Transverse colon (tissue), 4 donors: ENCODE measurements around the gene PRKCB. TPM values are rescaled to one million over a fixed set of nuclear protein-coding genes. Genes with fewer than 3 reads are reported as not detected.

ENCODE experiments used
- DNase-seq: peaks from one replicate; pipeline ENCODE4 v3.0.0-alpha.2; 2019
- H3K27ac ChIP-seq, 4 donors: fragments of 200-600 bp; sonication (generic); 2 replicates each; pipeline ENCODE4 v1.5.1; 2016 to 2018; ENCODE audit warnings: inconsistent platforms in 4 of 4
- H3K27me3 ChIP-seq: fragments of 200-600 bp; sonication (generic); 2 replicates; pipeline ENCODE4 v1.5.1; 2017; ENCODE audit warnings: inconsistent platforms
- H3K36me3 ChIP-seq, 4 donors: fragments of 200-600 bp; sonication (generic); 2 replicates each; pipeline ENCODE4 v1.5.1; 2017 to 2019; ENCODE audit warnings: inconsistent platforms in 4 of 4
- H3K4me1 ChIP-seq, 4 donors: fragments of 200-600 bp; sonication (generic); 2 replicates each; pipeline ENCODE4 v1.5.1; 2017 to 2020; ENCODE audit warnings: inconsistent platforms in 4 of 4
- H3K4me3 ChIP-seq, 4 donors: fragments of 200-600 bp; sonication (generic); 1 replicate in 1 of 4; 2 replicates in 3 of 4; pipeline versions ENCODE4 v1.5.1 to v1.6.1; 2017 to 2019; ENCODE audit warnings: inconsistent platforms in 4 of 4
- H3K9me3 ChIP-seq, 2 donors: fragments of 200-600 bp; sonication (generic); 2 replicates each; pipeline ENCODE4 v1.5.1; 2017 to 2019; ENCODE audit warnings: inconsistent platforms in 2 of 2
- EP300 ChIP-seq: sonication (generic); formaldehyde crosslinking; IDR thresholded peaks from one replicate; pipeline ENCODE4 v1.6.1; 2017; ENCODE audit warnings: antibody characterized with exemption, low read depth
- POLR2A ChIP-seq: fragments of 450-650 bp; IDR thresholded peaks from one replicate; pipeline ENCODE4 v1.6.1; 2016; ENCODE audit warnings: antibody characterized with exemption, mild to moderate bottlenecking, moderate library complexity
- POLR2AphosphoS5 ChIP-seq, 3 donors: sonication (generic); formaldehyde crosslinking; IDR thresholded peaks; one replicate each; pipeline ENCODE4 v1.6.1; 2016; ENCODE audit warnings: antibody characterized with exemption in 3 of 3
- whole genome bisulfite sequencing, 2 donors: methylation state at CpG; one replicate each; pipeline ENCODE4 v1.1.5; 2018; ENCODE audit warnings: low coverage in 1 of 2; 5-methylcytosine and 5-hydroxymethylcytosine counted together
- in situ Hi-C, 4 donors: fragments of 200-750 bp; cut with MboI; loops; one replicate each; pipeline versions ENCODE4 v1.15.0 to v1.15.1; 2017; ENCODE audit warnings: low sequenced_read_pairs in 3 of 4, low pct_ligation_motif_present in 1 of 4, low pct_unique_long_range_greater_than_20kb in 1 of 4
- intact Hi-C: fragments of 100-400 bp; cut with DNase I; formaldehyde crosslinking; loops from one replicate; pipeline ENCODE4 v1.15.1; 2023; ENCODE audit warnings: low total_unique reads
- total RNA-seq, 4 donors: library from RNA; depleted of rRNA; stranded (reverse); fragments of >200 nt; gene quantifications; one replicate each; pipeline ENCODE4 v1.1.0, GENCODE V29; 2016
- TF ChIP-seq, protein P1 (sequence below), 5 experiments: fragments of 200-600 bp in 3 of 5; fragments of 450-650 bp in 2 of 5; sonication (generic) in 3 of 5; IDR thresholded peaks; 1 replicate in 2 of 5; 2 replicates in 3 of 5; pipeline ENCODE4 v1.5.1; 2016 to 2017; ENCODE audit warnings: antibody characterized with exemption in 5 of 5, inconsistent platforms in 3 of 5, mild to moderate bottlenecking in 2 of 5, moderate library complexity in 1 of 5

PRKCB gene
- total RNA-seq, 4 donors from 2014 or later: 9.0 to 28.3 (median 15.2) TPM

DNA sequence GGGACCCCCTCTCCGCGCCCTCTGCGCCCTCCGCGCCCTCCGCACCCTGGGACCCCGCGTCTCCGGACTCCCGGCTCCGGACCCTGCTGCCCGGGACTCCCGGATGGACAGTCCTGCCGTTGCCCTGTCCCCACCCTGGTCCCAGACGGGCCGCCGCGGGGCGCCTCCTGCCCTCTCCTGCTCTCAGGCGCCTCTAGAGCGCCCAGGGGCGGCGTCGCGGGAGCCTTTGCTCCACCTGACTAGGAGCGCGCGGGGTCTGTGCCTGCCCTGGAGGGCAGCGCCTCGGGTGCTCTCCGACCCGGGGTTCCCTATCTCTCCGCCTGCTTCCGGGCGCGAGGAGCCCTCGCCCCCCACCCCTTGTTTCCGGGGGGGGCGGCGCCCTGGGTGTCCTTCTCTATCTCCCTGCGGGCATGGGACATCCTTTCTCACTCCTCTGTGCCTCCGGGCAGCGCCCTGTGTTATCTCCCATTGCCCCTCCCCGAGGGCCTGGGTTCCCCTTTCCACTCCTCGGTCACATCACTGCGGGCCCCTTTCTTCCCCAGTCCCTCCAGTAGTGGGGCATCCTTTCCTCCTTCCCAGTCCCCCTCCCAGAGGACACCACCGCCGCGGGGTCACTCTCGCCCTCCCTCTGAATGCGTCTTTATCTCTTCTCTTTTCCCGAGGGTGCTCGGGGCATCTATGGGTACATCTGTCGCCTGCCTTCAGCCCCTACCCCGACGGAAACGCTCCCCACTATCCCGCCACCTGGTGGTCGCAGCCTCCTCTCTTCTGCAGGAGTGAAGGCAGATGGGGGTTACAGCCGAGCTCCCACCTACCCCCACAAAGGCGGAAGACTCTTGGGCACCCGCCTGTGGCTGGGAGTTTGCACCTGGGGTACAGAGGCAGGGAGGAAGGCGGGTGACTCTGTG is 875 bp downstream of the PRKCB start:
- Histone ChIP-seq H3K4me1 (peaks cover 0 to 23% (median 11%) of the 10 kb centered on the region in 4 donors), H3K4me3 (peak overlapping the region; percentile 46 to 63 (median 58)), H3K36me3 (no peaks in the 10 kb centered on the region), H3K27ac (peak overlapping the region; percentile 26 to 63 (median 56)), H3K27me3 (peaks cover 28% of the 10 kb centered on the region), H3K9me3 (no peaks in the 10 kb centered on the region)
- WGBS, 2 donors: 4% methylated on average over 57 of the region's 63 CpGs; no CpG with 5 or more reads in 1 of the 2 donors
- intact Hi-C loops (loop anchor here (10.0 kb wide), 2 partner anchors 78 to 108 kb away; no protein-coding TSS in a partner anchor), in situ Hi-C loops (no loop called here)
- peak; percentile 49 for DNase-seq
- TF ChIP-seq POLR2AphosphoS5 (IDR thresholded peaks at IDR 0.05) (no peak), EP300 (no peak), POLR2A (no peak)
- TF ChIP-seq, protein P1, sequence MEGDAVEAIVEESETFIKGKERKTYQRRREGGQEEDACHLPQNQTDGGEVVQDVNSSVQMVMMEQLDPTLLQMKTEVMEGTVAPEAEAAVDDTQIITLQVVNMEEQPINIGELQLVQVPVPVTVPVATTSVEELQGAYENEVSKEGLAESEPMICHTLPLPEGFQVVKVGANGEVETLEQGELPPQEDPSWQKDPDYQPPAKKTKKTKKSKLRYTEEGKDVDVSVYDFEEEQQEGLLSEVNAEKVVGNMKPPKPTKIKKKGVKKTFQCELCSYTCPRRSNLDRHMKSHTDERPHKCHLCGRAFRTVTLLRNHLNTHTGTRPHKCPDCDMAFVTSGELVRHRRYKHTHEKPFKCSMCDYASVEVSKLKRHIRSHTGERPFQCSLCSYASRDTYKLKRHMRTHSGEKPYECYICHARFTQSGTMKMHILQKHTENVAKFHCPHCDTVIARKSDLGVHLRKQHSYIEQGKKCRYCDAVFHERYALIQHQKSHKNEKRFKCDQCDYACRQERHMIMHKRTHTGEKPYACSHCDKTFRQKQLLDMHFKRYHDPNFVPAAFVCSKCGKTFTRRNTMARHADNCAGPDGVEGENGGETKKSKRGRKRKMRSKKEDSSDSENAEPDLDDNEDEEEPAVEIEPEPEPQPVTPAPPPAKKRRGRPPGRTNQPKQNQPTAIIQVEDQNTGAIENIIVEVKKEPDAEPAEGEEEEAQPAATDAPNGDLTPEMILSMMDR (IDR thresholded peaks at IDR 0.05): no peak

DNA sequence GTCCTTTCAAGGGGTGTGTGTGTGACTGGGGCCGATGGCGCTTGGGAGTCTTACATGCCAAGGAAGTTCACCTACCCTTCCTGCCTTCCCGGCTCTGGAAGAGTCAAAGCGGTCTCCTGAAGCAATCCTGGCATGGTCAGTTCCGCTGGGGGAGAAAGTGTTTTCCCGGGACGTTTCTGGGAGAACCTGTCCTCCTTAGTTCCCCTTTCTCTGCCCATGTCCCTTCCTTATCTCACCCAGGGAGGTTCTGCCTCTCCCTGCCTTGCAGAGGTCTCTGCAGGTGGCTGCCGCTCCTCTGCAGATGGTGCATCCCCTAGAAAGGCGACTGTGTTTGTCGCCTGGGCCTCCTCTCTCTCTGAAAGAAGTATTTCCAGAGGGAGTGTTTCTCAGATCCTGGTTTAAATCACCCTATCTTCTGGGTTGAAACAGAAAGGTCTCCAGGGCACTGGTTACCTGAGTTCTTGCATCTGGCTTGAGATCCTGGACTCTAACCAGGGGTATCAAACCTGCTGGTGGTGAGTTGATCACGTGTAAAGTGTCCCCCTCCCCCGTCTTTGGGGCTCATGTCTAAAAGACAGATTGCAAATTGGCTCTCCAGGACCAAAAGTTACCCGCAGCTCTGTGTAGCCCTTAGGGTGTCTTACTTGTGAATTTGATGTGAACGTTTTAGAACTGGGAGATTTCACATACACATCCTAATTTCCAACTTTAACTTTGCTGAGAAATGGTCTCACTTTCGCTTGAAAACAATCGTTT is 1.9 kb downstream of the PRKCB start:
- 48 to 60% methylated on average over 1 to 16 of the region's 16 CpGs for WGBS, 2 donors
- H3K36me3 ChIP-seq: no peaks in the 10 kb centered on the region
- H3K9me3 ChIP-seq: no peaks in the 10 kb centered on the region
- H3K27ac ChIP-seq: peak overlapping the region in 2 of 4 donors; percentile 53 to 58
- H3K27me3 ChIP-seq: peaks cover 28% of the 10 kb centered on the region
- no peak for DNase-seq
- peak overlapping the region in 2 of 4 donors; percentile 62 to 63 for H3K4me3 ChIP-seq
- intact Hi-C loops: loop anchor here (10.0 kb wide), 2 partner anchors 77 to 107 kb away; no protein-coding TSS in a partner anchor
- H3K4me1 ChIP-seq: peaks cover 0 to 23% (median 11%) of the 10 kb centered on the region in 4 donors
- no peak for TF ChIP-seq EP300
- no peak for TF ChIP-seq POLR2A
- TF ChIP-seq, protein P1 (IDR thresholded peaks at IDR 0.05): no peak
- no peak for TF ChIP-seq POLR2AphosphoS5 (IDR thresholded peaks at IDR 0.05)
- in situ Hi-C loops: no loop called here

DNA sequence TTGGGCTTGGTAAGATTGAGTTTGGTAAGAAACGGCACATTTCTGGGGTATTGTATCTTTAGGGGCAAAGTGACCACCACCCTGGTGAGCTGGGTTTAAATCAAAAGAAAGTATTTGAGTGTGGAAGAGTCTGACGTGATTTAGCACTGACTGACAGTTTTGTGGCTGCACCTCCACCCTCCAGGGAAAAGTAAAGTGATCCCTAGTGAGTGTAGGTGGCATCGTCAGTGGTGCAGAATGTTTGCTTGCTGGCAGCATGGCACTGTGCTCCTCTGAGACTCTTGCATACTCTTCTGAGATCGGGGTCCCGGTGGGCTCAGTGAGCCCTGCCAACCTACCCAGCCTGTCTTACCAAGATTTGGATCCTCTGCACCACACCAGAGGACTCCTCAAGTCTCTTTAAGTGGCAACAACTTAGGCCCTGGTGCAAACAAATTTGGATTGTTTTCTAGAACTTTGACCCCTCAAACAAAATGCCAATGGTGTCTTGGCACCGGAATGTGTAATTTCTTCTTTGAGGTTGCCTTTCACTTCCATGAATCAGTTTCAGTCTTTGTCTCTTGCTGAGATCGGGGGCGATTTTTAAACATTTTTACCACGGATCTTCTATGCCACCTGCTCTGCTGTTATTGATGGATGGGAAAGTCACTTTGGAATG is 2.8 kb downstream of the PRKCB start:
- DNase-seq: no peak
- Histone ChIP-seq H3K27ac (no peak overlapping the region), H3K4me1 (peaks cover 0 to 23% (median 11%) of the 10 kb centered on the region in 4 donors), H3K4me3 (peak overlapping the region in 1 of 4 donors; percentile 63), H3K9me3 (no peaks in the 10 kb centered on the region), H3K36me3 (no peaks in the 10 kb centered on the region), H3K27me3 (peaks cover 28% of the 10 kb centered on the region)
- WGBS, 2 donors: 10 to 45% methylated on average over 2 to 9 of the region's 9 CpGs
- TF ChIP-seq POLR2AphosphoS5 (IDR thresholded peaks at IDR 0.05): no peak
- TF ChIP-seq POLR2A: no peak
- no peak for TF ChIP-seq EP300
- TF ChIP-seq, protein P1 (IDR thresholded peaks at IDR 0.05): no peak
- in situ Hi-C loops: no loop called here
- intact Hi-C loops: loop anchor here (10.0 kb wide), 2 partner anchors 76 to 106 kb away; no protein-coding TSS in a partner anchor
